Mononuclear cell (primary cell): ENCODE data around the gene SLC6A9. TPM values are rescaled to one million over a fixed set of nuclear protein-coding genes. Genes with fewer than 3 reads are reported as not detected.

ENCODE experiments used
- H3K27me3 ChIP-seq: 2 replicates; pipeline ENCODE4 v1.6.0; 2011; ENCODE audit warnings: low read length, control low read depth; ENCODE audit not compliant: insufficient read depth
- H3K4me1 ChIP-seq: 2 replicates; pipeline ENCODE4 v1.5.1; 2011; ENCODE audit warnings: mild to moderate bottlenecking, low read length, control low read depth; ENCODE audit not compliant: insufficient read depth
- H3K4me3 ChIP-seq: 2 replicates; pipeline ENCODE4 v1.5.1; 2011; ENCODE audit warnings: mild to moderate bottlenecking, low read length, moderate library complexity
- H3K9me3 ChIP-seq: 2 replicates; pipeline ENCODE4 v1.5.1; 2011; ENCODE audit warnings: low read depth, mild to moderate bottlenecking, control low read depth, low read length
- total RNA-seq: library from RNA; depleted of rRNA; stranded (reverse); fragments of >200 nt; gene quantifications from one replicate; pipeline ENCODE4 v1.2.3, GENCODE V29; 2012

The SLC6A9 gene
- total RNA-seq, 1 donor: not detected

GRCh38 chr1:43992232-43992995 is 38.8 kb downstream of the SLC6A9 start:
- Histone ChIP-seq H3K4me3 (no peak overlapping the region), H3K27me3 (no peaks in the 10 kb centered on the region), H3K4me1 (peaks cover 13% of the 10 kb centered on the region), H3K9me3 (no peaks in the 10 kb centered on the region)

DNA sequence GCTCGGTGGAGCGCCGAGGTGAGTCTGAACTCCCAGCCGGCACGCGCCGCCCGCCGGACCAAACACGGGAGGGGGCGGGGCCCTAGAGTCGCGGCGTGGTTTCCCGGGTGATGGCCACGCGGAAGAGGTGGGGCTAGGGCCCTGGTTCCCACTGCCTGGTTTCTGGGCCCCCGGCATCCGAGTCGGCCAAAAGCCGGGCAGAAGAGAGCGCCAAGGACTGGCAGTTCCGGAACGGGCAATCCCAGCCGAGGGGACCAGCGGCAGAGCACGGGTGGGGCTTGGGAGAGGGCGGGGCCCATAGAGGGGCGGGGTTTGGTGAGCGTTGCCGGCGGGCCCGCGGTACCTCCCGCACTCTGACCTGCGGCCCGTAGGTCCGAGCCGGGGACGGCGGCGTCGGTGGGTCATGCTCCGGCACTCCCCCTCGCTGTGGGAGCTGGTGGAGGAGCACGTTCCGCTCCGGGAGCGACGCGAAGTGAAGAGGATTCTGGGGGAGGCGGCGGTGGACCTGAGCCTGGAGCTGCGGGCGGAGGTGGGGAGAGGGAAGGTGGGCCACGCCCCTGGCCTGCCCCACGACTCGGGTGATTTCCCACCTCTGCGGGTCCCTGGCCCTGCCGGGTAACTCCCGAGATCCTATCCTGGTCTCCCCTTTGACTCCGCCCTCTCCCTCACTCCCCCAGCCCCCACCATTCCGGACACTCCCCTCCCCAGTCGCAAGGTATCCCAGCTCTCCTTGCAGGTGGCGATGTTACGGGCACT is 39.6 kb downstream of the SLC6A9 start, which contains the start of gene CCDC24:
CCDC24 (plus strand) TSS at position 124 of the 756 bp plus-strand sequence; CDS start at position 404, 280 bp downstream.
- Histone ChIP-seq H3K4me1 (peaks cover 13% of the 10 kb centered on the region), H3K9me3 (no peaks in the 10 kb centered on the region), H3K27me3 (no peaks in the 10 kb centered on the region), H3K4me3 (peak within 1 kb of the TSS; percentile 50)

GRCh38 chr1:43991200-43991475 is 40.1 kb downstream of the SLC6A9 start:
- Histone ChIP-seq H3K4me1 (peaks cover 13% of the 10 kb centered on the region), H3K9me3 (no peaks in the 10 kb centered on the region), H3K27me3 (no peaks in the 10 kb centered on the region), H3K4me3 (peak overlapping the region; percentile 50)

- no peaks in the 10 kb centered on the region for H3K27me3 ChIP-seq
- peaks cover 13% of the 10 kb centered on the region for H3K4me1 ChIP-seq
- no peaks in the 10 kb centered on the region for H3K9me3 ChIP-seq
- no peak overlapping the region for H3K4me3 ChIP-seq
Measured at GRCh38 chr1:43990271-43991199, 40.7 kb downstream of the SLC6A9 start.

DNA sequence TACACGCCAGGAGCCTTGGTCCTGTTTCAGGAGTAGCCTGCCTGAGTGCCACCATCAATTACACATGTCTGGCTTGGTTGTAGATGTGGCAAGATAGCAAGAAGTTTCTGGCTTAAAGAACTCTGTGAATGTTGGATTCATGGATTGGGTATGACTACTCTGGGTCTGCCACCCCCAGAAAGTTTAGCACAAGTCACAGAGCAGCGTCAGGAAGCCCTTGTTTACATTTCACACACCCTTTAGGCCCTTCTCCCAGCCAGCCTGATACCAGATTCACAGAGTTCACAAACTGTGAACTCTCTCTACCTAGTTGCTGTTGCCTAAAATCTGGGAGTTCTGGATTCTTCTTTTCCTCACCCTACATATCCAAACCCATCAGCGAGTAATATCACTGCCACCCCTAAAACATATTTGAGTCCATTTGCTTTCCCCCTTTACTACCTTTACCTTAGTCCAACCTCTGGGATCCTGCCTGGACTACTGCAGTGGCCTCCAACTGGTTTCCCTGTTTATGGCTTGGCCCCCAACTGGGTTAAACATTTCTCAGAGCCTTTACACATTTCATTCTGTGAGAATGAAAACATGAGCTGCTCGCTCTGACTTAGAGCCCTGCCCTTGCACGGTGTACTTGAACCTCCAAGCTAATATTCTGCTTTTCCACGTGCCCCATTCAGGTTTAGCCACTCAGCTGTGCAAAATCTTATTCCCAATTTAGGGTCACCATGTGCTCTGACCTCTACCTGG is 43.9 kb downstream of the SLC6A9 start:
- Histone ChIP-seq H3K27me3 (no peaks in the 10 kb centered on the region), H3K4me3 (no peak overlapping the region), H3K4me1 (peaks cover 20% of the 10 kb centered on the region), H3K9me3 (no peaks in the 10 kb centered on the region)

GRCh38 chr1:43986712-43987111 is 44.5 kb downstream of the SLC6A9 start:
- Histone ChIP-seq H3K4me1 (peaks cover 15% of the 10 kb centered on the region), H3K4me3 (no peak overlapping the region), H3K9me3 (no peaks in the 10 kb centered on the region), H3K27me3 (no peaks in the 10 kb centered on the region)

GRCh38 chr1:43985984-43986595 is 45.2 kb downstream of the SLC6A9 start:
- Histone ChIP-seq H3K4me1 (peaks cover 15% of the 10 kb centered on the region), H3K9me3 (no peaks in the 10 kb centered on the region), H3K27me3 (no peaks in the 10 kb centered on the region), H3K4me3 (no peak overlapping the region)

DNA sequence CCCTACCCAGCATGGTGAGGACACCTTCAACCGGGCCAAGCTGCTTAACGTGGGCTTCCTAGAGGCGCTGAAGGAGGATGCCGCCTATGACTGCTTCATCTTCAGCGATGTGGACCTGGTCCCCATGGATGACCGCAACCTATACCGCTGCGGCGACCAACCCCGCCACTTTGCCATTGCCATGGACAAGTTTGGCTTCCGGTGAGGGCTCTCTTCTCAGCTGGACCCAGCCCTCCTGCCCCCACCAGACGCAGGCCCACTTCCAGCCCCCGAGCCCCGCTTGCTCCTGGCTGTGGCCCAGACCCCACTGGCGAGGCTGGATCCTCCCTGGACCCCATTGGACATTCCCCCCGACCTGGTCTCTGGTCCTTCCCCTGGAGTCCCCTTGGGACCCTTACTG is 46.4 kb downstream of the SLC6A9 start:
- Histone ChIP-seq H3K27me3 (no peaks in the 10 kb centered on the region), H3K9me3 (no peaks in the 10 kb centered on the region), H3K4me3 (no peak overlapping the region), H3K4me1 (peaks cover 13% of the 10 kb centered on the region)

DNA sequence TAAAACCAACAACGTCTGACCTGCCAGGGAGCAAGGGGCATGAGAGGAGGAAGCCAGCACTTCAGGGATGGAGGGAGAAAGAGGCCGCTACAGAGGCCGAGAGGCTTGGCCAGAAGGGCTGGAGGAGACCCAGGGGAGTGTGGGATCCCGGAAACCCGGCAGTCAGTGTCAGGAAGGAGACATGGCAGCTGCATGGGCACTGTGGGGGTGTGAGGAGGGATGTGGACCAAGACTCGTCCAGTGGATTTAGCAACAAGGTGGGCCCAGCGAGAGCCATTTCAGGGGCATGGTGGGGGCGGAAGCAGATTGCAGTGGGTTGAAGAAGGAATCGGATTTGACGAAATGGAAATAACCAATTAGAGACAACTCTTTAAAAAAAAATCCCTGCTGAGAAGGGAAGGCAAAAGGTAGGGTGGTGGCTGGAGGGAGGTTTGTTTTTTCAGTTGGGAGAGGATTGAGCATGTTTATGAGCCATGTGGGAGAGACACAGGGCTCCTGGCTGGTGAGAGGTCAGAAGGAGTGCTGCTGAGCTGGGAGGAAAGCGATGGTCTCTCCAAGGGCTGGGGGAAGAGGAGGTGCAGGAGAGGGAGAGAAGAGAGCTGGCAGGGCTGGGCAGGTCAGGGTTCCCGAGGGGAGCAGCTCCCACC is 47.9 kb downstream of the SLC6A9 start:
- H3K9me3 ChIP-seq: no peaks in the 10 kb centered on the region
- no peaks in the 10 kb centered on the region for H3K27me3 ChIP-seq
- peaks cover 21% of the 10 kb centered on the region for H3K4me1 ChIP-seq
- H3K4me3 ChIP-seq: no peak overlapping the region

DNA sequence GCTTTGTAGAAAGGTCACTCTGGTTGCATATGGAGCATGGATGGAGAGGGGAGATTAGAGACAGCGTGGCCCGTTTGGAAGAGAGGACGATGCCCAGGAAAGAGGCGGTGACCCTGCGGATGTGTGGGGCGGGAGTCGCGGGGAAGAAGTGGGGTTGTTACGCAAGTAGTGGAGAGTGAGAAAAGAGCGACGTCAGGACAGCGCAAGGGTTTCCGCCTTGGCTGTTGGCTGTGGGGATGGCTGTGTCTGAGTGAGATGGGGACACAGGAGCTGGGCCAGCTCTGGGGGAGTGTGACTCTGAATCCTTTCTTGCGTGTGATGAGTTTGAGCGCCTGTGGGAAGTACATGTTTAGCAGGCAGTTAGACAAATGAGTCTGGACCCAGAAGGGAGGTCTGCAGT is 48.5 kb downstream of the SLC6A9 start:
- no peak overlapping the region for H3K4me3 ChIP-seq
- H3K9me3 ChIP-seq: no peaks in the 10 kb centered on the region
- H3K27me3 ChIP-seq: no peaks in the 10 kb centered on the region
- peaks cover 26% of the 10 kb centered on the region for H3K4me1 ChIP-seq

GRCh38 chr1:43982241-43982640 is 49.0 kb downstream of the SLC6A9 start:
- no peak overlapping the region for H3K4me3 ChIP-seq
- no peaks in the 10 kb centered on the region for H3K9me3 ChIP-seq
- H3K4me1 ChIP-seq: peaks cover 32% of the 10 kb centered on the region
- H3K27me3 ChIP-seq: no peaks in the 10 kb centered on the region

- Histone ChIP-seq H3K4me1 (peaks cover 38% of the 10 kb centered on the region), H3K27me3 (no peaks in the 10 kb centered on the region), H3K4me3 (no peak overlapping the region), H3K9me3 (no peaks in the 10 kb centered on the region)
Measured at GRCh38 chr1:43981636-43982035, 49.6 kb downstream of the SLC6A9 start.

- Histone ChIP-seq H3K9me3 (no peaks in the 10 kb centered on the region), H3K27me3 (no peaks in the 10 kb centered on the region), H3K4me3 (no peak overlapping the region), H3K4me1 (peaks cover 43% of the 10 kb centered on the region)
Measured at GRCh38 chr1:43981135-43981491, 50.1 kb downstream of the SLC6A9 start.
